ENCODE results near the gene FADS2.

FADS2 gene

DNA sequence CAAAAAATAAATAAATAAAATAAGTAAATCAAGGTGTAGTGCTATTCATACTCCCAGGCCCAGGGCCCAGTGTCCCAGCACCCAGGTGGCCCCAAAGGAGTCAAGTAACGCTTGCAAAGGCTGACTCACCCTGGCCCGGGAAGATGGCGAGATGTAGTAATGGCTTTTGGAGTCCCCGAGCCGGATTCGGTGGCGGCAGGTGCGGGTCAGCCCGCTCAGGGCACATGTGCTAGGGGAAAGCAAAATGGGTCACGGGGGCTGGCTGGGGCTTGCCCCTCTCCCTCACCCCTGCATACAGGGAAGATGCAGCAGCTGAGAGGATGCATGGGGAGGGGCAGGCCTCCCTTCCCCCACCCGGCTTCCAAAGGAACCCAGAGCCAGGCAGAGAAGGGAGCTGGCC lies 74.2 kb downstream of the FADS2 start:
- peaks cover 14% of the 10 kb centered on the region for H3K4me1 Mint-ChIP-seq
- H3K4me3 Mint-ChIP-seq: no peak overlapping the region

DNA sequence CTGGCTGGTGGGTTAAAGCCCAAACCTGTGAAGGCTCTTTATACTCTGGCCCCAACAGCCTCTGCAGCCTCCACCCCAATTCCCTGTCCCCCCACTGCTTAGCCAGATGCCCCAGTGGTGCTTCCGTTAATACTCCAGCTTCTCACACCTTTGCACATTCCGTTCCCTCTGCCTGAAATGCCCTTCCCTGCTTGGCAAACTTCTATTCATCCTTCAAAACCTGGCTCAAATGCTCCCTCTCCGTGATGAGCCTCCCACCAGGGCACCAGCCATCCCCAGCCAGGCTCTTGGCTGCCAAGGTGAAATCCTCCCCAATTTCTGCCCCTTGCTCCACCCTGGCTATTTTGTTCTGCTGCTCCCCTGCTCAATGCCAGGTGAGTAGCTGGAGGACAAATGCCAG lies 75.7 kb downstream of the FADS2 start:
- no peaks in the 10 kb centered on the region for H3K9me3 Mint-ChIP-seq
- H3K27me3 Mint-ChIP-seq (ENCODE audit: low read depth): no peaks in the 10 kb centered on the region
- peaks cover 19% of the 10 kb centered on the region for H3K4me1 Mint-ChIP-seq
- peaks cover 24% of the 10 kb centered on the region for H3K36me3 Mint-ChIP-seq (ENCODE audit: low read depth)
- H3K27ac Mint-ChIP-seq: peak overlapping the region in 2 of 3 experiments; percentile 20 to 52
- TF ChIP-seq, protein P1, sequence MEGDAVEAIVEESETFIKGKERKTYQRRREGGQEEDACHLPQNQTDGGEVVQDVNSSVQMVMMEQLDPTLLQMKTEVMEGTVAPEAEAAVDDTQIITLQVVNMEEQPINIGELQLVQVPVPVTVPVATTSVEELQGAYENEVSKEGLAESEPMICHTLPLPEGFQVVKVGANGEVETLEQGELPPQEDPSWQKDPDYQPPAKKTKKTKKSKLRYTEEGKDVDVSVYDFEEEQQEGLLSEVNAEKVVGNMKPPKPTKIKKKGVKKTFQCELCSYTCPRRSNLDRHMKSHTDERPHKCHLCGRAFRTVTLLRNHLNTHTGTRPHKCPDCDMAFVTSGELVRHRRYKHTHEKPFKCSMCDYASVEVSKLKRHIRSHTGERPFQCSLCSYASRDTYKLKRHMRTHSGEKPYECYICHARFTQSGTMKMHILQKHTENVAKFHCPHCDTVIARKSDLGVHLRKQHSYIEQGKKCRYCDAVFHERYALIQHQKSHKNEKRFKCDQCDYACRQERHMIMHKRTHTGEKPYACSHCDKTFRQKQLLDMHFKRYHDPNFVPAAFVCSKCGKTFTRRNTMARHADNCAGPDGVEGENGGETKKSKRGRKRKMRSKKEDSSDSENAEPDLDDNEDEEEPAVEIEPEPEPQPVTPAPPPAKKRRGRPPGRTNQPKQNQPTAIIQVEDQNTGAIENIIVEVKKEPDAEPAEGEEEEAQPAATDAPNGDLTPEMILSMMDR (IDR thresholded peaks at IDR 0.05; ENCODE audit: unreplicated experiment in 3 of 3): no peak
- H3K4me3 Mint-ChIP-seq: no peak overlapping the region

More for the DNA sequence above, 74.2 kb downstream of the FADS2 start:
- H3K9me3 Mint-ChIP-seq: no peaks in the 10 kb centered on the region
- H3K36me3 Mint-ChIP-seq (ENCODE audit: low read depth): peaks cover 21% of the 10 kb centered on the region
- H3K27me3 Mint-ChIP-seq (ENCODE audit: low read depth): no peaks in the 10 kb centered on the region
- H3K27ac Mint-ChIP-seq: peak overlapping the region in 1 of 3 experiments; percentile 52
- TF ChIP-seq, protein P1 (IDR thresholded peaks at IDR 0.05; ENCODE audit: unreplicated experiment in 3 of 3): no peak

DNA sequence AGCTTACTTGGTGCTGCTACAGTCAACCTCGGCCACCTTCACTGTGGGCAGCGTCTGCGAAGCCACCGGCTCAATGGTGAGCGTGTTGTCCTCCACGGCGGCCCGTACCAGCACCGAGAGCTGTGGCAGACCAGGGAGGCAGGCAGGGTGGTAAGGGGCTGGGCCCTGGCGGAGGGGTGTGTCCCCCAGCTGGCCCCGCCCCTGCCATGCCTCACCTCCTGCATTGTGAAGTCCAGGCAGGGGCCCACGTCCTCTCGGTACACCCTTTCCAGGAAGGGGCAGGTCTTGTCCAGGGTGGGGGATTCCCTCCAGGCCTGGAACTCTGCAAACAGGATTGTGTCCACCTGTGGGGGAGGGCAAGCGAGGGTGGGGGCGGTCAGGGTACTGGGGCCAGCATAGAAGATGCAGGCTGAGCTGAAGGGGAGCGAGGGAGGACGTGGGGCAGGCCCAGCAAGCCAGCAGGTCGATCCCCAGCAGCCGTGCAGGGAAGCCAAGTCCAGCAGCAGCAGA lies 76.5 kb downstream of the FADS2 start:
- peaks cover 14% of the 10 kb centered on the region for H3K4me1 Mint-ChIP-seq
- H3K9me3 Mint-ChIP-seq: no peaks in the 10 kb centered on the region
- TF ChIP-seq, protein P1 (IDR thresholded peaks at IDR 0.05; ENCODE audit: unreplicated experiment in 3 of 3): no peak

GRCh38 chr11:61905067-61905696 lies 77.1 kb downstream of the FADS2 start:
- H3K4me1 Mint-ChIP-seq: peaks cover 14% of the 10 kb centered on the region
- TF ChIP-seq, protein P1 (IDR thresholded peaks at IDR 0.05; ENCODE audit: unreplicated experiment in 3 of 3): no peak
- H3K9me3 Mint-ChIP-seq: no peaks in the 10 kb centered on the region
- no peak overlapping the region for H3K4me3 Mint-ChIP-seq
- H3K27ac Mint-ChIP-seq: peak overlapping the region; percentile 69 to 90 (median 72)
- H3K27me3 Mint-ChIP-seq (ENCODE audit: low read depth): no peaks in the 10 kb centered on the region
- peaks cover 20% of the 10 kb centered on the region for H3K36me3 Mint-ChIP-seq (ENCODE audit: low read depth)

More for the DNA sequence above, 76.5 kb downstream of the FADS2 start:
- Mint-ChIP-seq H3K27ac (peak overlapping the region; percentile 69 to 90 (median 72)), H3K27me3 (ENCODE audit: low read depth) (no peaks in the 10 kb centered on the region), H3K36me3 (ENCODE audit: low read depth) (peaks cover 20% of the 10 kb centered on the region), H3K4me3 (no peak overlapping the region)

GRCh38 chr11:61905801-61906521 lies 77.9 kb downstream of the FADS2 start:
- peaks cover 21% of the 10 kb centered on the region for H3K4me1 Mint-ChIP-seq
- H3K36me3 Mint-ChIP-seq (ENCODE audit: low read depth): peaks cover 20% of the 10 kb centered on the region
- TF ChIP-seq, protein P1 (IDR thresholded peaks at IDR 0.05; ENCODE audit: unreplicated experiment in 3 of 3): no peak

More at GRCh38 chr11:61905801-61906521, 77.9 kb downstream of the FADS2 start:
- Mint-ChIP-seq H3K27me3 (ENCODE audit: low read depth) (no peaks in the 10 kb centered on the region), H3K4me3 (no peak overlapping the region), H3K9me3 (no peaks in the 10 kb centered on the region), H3K27ac (peak overlapping the region in 1 of 3 experiments; percentile 69)

All from nephron (organoid).